GM18861 (cell line): ENCODE results near the gene ZNF469.

Experiments used
- ATAC-seq: cut with Tn5 transposase; IDR thresholded peaks from one replicate; pipeline ENCODE4 v1.9.1; 2021; ENCODE audit not compliant: unreplicated experiment

Gene ZNF469

GRCh38 chr16:88382491-88383400 is at the start of gene ZNF469:
ZNF469 (plus strand) TSS chr16:88382959; CDS start chr16:88427471, 44,512 bp downstream.
- no peak for ATAC-seq

GRCh38 chr16:88333848-88334777 is 48.6 kb upstream of the ZNF469 start:
- no peak for ATAC-seq

- no peak for ATAC-seq
These were observed 47.7 kb upstream of the ZNF469 start for GRCh38 chr16:88334778-88335720.

- no peak for ATAC-seq
These were observed 45.7 kb upstream of the ZNF469 start for GRCh38 chr16:88337021-88337420.

GRCh38 chr16:88337538-88337937 is 45.2 kb upstream of the ZNF469 start:
- ATAC-seq, result no peak

- no peak for ATAC-seq
These were observed 44.6 kb upstream of the ZNF469 start for GRCh38 chr16:88338111-88338510.

- no peak for ATAC-seq
These were observed 43.9 kb upstream of the ZNF469 start for GRCh38 chr16:88338896-88339295.

GRCh38 chr16:88339930-88340754 is 42.6 kb upstream of the ZNF469 start:
- no peak for ATAC-seq

- ATAC-seq, result no peak
These were observed 42.0 kb upstream of the ZNF469 start for GRCh38 chr16:88340755-88341150.

- ATAC-seq, result no peak
These were observed 41.0 kb upstream of the ZNF469 start for GRCh38 chr16:88341551-88342290.

- no peak for ATAC-seq
These were observed 40.3 kb upstream of the ZNF469 start for GRCh38 chr16:88342491-88342890.

GRCh38 chr16:88343271-88343791 is 39.4 kb upstream of the ZNF469 start:
- ATAC-seq, result no peak

GRCh38 chr16:88344411-88345030 is 38.2 kb upstream of the ZNF469 start:
- ATAC-seq, result no peak

- no peak for ATAC-seq
These were observed 37.6 kb upstream of the ZNF469 start for GRCh38 chr16:88345031-88345720.

- no peak for ATAC-seq
These were observed 36.8 kb upstream of the ZNF469 start for GRCh38 chr16:88345721-88346560.

GRCh38 chr16:88346680-88347505 is 35.9 kb upstream of the ZNF469 start:
- no peak for ATAC-seq
